Neuron (in vitro differentiated cells): ENCODE data around the gene SLC2A11.
"Not testable (repeated sequence)": the region's sequence is repeated elsewhere in the genome, so short reads cannot be mapped to it uniquely, and the experiment has no call there.

Experiments
- H2AFZ ChIP-seq: one replicate; pipeline ENCODE4 v1.6.1; 2013; ENCODE audit warnings: low read depth, mild to moderate bottlenecking, inconsistent platforms, low read length, moderate library complexity
- H3K27me3 ChIP-seq: one replicate; pipeline ENCODE4 v1.6.1; 2013; ENCODE audit warnings: low read length; ENCODE audit not compliant: insufficient read depth
- H3K36me3 ChIP-seq: one replicate; pipeline ENCODE4 v1.6.1; 2013; ENCODE audit warnings: low read length; ENCODE audit not compliant: insufficient read depth
- H3K4me1 ChIP-seq: one replicate; pipeline ENCODE4 v1.6.1; 2013; ENCODE audit warnings: low read length; ENCODE audit not compliant: insufficient read depth
- H3K4me3 ChIP-seq: 2 replicates; pipeline ENCODE4 v1.5.1; 2013; ENCODE audit warnings: mild to moderate bottlenecking, low read length, moderate library complexity
- H3K9me3 ChIP-seq: one replicate; pipeline ENCODE4 v1.6.1; 2013; ENCODE audit warnings: low read length

SLC2A11 gene

DNA sequence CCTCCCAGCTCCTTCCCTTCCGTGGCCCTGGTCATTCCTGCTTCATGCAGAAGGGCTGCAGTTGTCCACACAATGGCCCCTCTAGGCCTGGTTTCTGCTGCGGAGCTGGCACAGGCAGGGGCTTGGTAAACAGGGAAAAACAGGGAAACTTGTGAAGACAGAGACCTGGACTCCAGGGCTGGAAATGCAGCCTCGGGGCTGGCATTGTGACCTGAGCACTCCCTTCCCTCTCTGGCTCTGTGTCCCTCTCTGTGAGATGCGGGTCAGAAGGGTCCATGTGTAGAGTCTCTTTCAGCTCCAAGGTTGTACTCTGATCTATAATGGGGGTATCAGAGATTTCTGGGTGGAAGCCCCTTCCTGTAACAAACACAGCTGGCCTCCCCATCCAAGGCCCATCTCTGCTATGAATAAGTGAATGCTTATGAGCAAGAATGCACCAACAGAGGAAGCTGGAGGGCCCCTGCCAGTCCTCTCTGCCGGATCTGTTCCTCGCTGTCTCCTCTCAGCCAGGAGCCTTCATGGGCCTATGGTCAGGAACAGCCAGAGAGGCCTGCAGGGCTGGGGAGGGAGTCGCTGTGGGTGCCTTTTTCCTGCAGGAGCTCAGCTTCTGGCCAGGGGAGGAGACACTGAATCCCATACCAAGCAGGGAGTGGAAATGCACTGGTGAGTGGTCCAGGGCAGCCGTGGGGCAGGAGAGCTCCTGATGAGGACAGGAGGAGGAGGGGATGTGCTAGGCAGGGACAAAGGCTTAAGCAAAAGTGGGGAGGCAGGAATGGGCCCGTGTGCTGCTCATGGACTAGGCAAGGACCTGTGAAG, 12.2 kb upstream of the SLC2A11 start:
- Histone ChIP-seq H2AFZ (no peak overlapping the region), H3K4me1 (peaks cover 24% of the 10 kb centered on the region), H3K4me3 (no peak overlapping the region), H3K27me3 (no peaks in the 10 kb centered on the region), H3K9me3 (no peaks in the 10 kb centered on the region), H3K36me3 (no peaks in the 10 kb centered on the region)

GRCh38 chr22:23846081-23846469, 11.6 kb upstream of the SLC2A11 start:
- no peaks in the 10 kb centered on the region for H3K27me3 ChIP-seq
- no peak overlapping the region for H2AFZ ChIP-seq
- no peaks in the 10 kb centered on the region for H3K9me3 ChIP-seq
- H3K4me1 ChIP-seq, result peaks cover 24% of the 10 kb centered on the region
- no peaks in the 10 kb centered on the region for H3K36me3 ChIP-seq
- no peak overlapping the region for H3K4me3 ChIP-seq

- H3K4me1 ChIP-seq, result peaks cover 20% of the 10 kb centered on the region
- H2AFZ ChIP-seq, result no peak overlapping the region
- no peak overlapping the region for H3K4me3 ChIP-seq
- no peaks in the 10 kb centered on the region for H3K27me3 ChIP-seq
- no peaks in the 10 kb centered on the region for H3K9me3 ChIP-seq
- H3K36me3 ChIP-seq, result no peaks in the 10 kb centered on the region
Observed at GRCh38 chr22:23847310-23847920, 10.3 kb upstream of the SLC2A11 start.

GRCh38 chr22:23847991-23848864, 9.4 kb upstream of the SLC2A11 start:
- no peaks in the 10 kb centered on the region for H3K36me3 ChIP-seq
- no peak overlapping the region for H2AFZ ChIP-seq

DNA sequence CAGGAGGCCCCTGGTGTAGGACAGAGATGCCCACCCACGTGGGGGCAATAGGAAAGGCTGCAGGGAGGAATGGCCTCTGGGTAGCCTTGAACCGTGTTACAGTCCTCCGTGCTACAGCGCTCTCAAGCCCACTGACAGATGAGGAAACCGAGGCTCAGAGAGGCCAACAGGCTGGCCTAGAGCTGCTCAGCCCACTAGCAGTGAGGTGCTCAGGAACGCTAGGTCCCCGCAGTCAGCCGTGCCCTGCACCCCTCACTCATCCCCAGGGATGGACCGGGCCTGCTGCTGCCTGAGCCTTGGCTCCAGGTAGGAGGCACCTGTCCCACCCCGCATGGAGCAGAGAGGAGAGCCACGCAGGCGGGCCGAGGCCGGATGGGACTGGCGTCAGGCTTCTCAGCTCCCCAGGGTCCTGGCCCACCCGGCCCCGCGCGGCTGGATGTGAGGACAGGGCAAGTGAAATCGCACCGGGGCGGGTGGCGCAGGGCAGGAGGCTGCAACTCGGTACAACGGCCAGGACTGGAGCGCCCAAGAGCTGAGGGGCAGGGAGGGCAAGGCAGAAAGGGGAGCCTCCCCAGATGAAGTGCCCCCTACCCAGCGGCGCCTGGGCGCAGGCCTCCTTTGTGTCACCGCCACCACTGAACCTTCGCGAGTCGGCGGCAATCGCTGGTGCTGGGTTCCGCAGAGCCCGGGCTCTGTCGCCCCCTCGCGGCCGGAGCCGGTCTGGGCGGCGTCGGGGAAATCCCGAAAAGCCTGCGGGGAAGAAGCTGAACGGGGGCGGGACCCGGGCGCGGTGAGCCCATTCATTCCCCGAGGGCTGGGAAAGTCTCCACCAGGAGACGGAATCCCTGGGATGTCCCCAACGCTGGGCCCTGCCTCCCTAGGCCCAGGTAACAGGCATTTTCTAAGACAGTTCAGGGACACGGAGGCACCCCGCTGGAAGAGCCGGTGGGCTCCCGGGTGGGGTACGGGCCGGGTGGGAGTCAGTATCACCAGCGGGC, 8.4 kb upstream of the SLC2A11 start:
- H3K4me3 ChIP-seq, result no peak overlapping the region
- peaks cover 20% of the 10 kb centered on the region for H3K4me1 ChIP-seq

More at GRCh38 chr22:23847991-23848864, 9.4 kb upstream of the SLC2A11 start:
- no peak overlapping the region for H3K4me3 ChIP-seq
- H3K4me1 ChIP-seq, result peaks cover 20% of the 10 kb centered on the region
- H3K9me3 ChIP-seq, result no peaks in the 10 kb centered on the region
- H3K27me3 ChIP-seq, result no peaks in the 10 kb centered on the region

DNA sequence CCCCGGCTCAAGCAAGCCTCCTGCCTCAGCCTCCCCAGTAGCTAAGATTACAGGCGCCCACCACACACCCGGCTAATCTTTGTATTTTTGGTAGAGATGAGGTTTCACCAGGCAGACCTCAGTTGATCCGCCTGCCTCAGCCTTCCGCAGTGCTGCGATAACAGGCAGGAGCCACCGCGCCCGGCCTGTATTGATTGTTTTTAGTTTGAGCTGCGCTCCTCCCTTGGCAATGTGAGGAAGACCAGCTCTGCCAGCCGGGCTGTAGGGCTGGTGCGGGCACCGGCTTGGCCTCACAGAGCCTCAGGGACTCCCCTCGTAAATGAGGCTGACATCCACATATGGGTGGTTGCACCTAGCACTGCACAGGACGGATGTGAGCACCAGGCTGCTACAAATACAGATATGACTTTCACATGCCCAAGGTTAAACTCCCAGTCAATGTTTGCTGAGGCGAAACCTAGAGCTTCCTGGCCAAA, 7.5 kb upstream of the SLC2A11 start:
- no peaks in the 10 kb centered on the region for H3K36me3 ChIP-seq
- no peaks in the 10 kb centered on the region for H3K27me3 ChIP-seq
- H3K4me1 ChIP-seq, result peaks cover 20% of the 10 kb centered on the region
- H2AFZ ChIP-seq, result no peak overlapping the region
- no peak overlapping the region for H3K4me3 ChIP-seq
- H3K9me3 ChIP-seq, result no peaks in the 10 kb centered on the region

More for the DNA sequence above, 8.4 kb upstream of the SLC2A11 start:
- Histone ChIP-seq H3K36me3 (no peaks in the 10 kb centered on the region), H2AFZ (peak overlapping the region; percentile 62), H3K27me3 (no peaks in the 10 kb centered on the region), H3K9me3 (no peaks in the 10 kb centered on the region)

GRCh38 chr22:23856721-23857605, 712 bp upstream of the SLC2A11 start:
- Histone ChIP-seq H3K36me3 (peaks cover 2% of the 10 kb centered on the region), H3K27me3 (no peaks in the 10 kb centered on the region), H3K4me3 (peak overlapping the region; percentile 66), H3K4me1 (peaks cover 11% of the 10 kb centered on the region), H3K9me3 (no peaks in the 10 kb centered on the region), H2AFZ (peak overlapping the region; percentile 71)

- H3K9me3 ChIP-seq, result no peaks in the 10 kb centered on the region
- peak overlapping the region; percentile 66 for H3K4me3 ChIP-seq
Observed at GRCh38 chr22:23858484-23858815, 775 bp downstream of the SLC2A11 start.

GRCh38 chr22:23859201-23859600, 1.5 kb downstream of the SLC2A11 start:
- H3K4me3 ChIP-seq, result no peak overlapping the region
- peaks cover 11% of the 10 kb centered on the region for H3K4me1 ChIP-seq

More at GRCh38 chr22:23858484-23858815, 775 bp downstream of the SLC2A11 start:
- Histone ChIP-seq H3K36me3 (peaks cover 2% of the 10 kb centered on the region), H2AFZ (peak overlapping the region; percentile 30), H3K27me3 (no peaks in the 10 kb centered on the region), H3K4me1 (peaks cover 11% of the 10 kb centered on the region)

GRCh38 chr22:23860187-23860586, 2.5 kb downstream of the SLC2A11 start:
- peaks cover 11% of the 10 kb centered on the region for H3K4me1 ChIP-seq
- H3K9me3 ChIP-seq, H3K4me3 ChIP-seq, H2AFZ ChIP-seq, H3K36me3 ChIP-seq, H3K27me3 ChIP-seq: not testable (repeated sequence)

More at GRCh38 chr22:23859201-23859600, 1.5 kb downstream of the SLC2A11 start:
- Histone ChIP-seq H3K9me3 (no peaks in the 10 kb centered on the region), H3K36me3 (peaks cover 2% of the 10 kb centered on the region), H2AFZ (no peak overlapping the region), H3K27me3 (no peaks in the 10 kb centered on the region)

DNA sequence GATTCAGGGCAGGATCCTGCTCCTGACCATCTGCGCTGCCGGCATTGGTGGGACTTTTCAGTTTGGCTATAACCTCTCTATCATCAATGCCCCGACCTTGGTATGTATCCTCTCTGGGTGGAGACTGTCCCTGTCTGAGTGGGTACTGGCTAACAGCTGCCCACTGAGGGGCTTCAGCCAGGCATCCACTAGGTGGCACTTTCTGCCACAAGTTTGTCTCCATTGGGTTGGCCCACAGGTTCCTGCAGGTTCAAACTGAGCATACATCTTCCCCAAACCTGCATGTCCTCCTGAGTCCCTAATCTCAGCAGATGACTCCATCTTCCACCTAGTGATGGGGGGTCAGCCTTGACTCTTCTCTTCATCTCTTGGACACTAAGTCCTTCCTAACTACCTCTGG, 4.4 kb downstream of the SLC2A11 start:
- Histone ChIP-seq H2AFZ (no peak overlapping the region), H3K9me3 (no peaks in the 10 kb centered on the region), H3K27me3 (no peaks in the 10 kb centered on the region), H3K4me3 (no peak overlapping the region), H3K4me1 (peaks cover 8% of the 10 kb centered on the region), H3K36me3 (peaks cover 6% of the 10 kb centered on the region)
